ENCODE results near the gene LYPD6B.

Gene LYPD6B

GRCh38 chr2:149015926-149016563, 22.5 kb upstream of the LYPD6B start:
- Histone ChIP-seq H3K9ac (ENCODE audit: low read length) (no peak overlapping the region), H2AFZ (ENCODE audit: low read length) (no peak overlapping the region), H3K27ac (ENCODE audit: low read depth, low read length, poor library complexity, severe bottlenecking) (no peak overlapping the region), H3K4me3 (ENCODE audit: low read depth, low read length, poor library complexity, severe bottlenecking) (no peak overlapping the region), H3K9me3 (ENCODE audit: low read length) (no peaks in the 10 kb centered on the region), H3K4me1 (ENCODE audit: insufficient read depth, low read length, severe bottlenecking) (peaks cover 36% of the 10 kb centered on the region), H4K20me1 (ENCODE audit: insufficient read depth, low read length) (no peaks in the 10 kb centered on the region), H3K36me3 (ENCODE audit: insufficient read depth, low read length) (no peaks in the 10 kb centered on the region), H3K79me2 (ENCODE audit: insufficient read depth, low read length) (no peaks in the 10 kb centered on the region), H3K9me2 (ENCODE audit: low read depth, low read length) (no peaks in the 10 kb centered on the region), H3F3A (ENCODE audit: insufficient read depth, low read length) (no peaks in the 10 kb centered on the region), H3K27me3 (ENCODE audit: insufficient read depth, low read length) (no peaks in the 10 kb centered on the region), H3K4me2 (ENCODE audit: low read length) (no peak overlapping the region)
- no peak for TF ChIP-seq EZH2 (IDR thresholded peaks at IDR 0.05; ENCODE audit: borderline replicate concordance, low read length)
- TF ChIP-seq, protein P1, sequence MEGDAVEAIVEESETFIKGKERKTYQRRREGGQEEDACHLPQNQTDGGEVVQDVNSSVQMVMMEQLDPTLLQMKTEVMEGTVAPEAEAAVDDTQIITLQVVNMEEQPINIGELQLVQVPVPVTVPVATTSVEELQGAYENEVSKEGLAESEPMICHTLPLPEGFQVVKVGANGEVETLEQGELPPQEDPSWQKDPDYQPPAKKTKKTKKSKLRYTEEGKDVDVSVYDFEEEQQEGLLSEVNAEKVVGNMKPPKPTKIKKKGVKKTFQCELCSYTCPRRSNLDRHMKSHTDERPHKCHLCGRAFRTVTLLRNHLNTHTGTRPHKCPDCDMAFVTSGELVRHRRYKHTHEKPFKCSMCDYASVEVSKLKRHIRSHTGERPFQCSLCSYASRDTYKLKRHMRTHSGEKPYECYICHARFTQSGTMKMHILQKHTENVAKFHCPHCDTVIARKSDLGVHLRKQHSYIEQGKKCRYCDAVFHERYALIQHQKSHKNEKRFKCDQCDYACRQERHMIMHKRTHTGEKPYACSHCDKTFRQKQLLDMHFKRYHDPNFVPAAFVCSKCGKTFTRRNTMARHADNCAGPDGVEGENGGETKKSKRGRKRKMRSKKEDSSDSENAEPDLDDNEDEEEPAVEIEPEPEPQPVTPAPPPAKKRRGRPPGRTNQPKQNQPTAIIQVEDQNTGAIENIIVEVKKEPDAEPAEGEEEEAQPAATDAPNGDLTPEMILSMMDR (IDR thresholded peaks at IDR 0.05; ENCODE audit: low read length) = no peak

GRCh38 chr2:149017116-149017985, 21.1 kb upstream of the LYPD6B start:
- no peaks in the 10 kb centered on the region for H3K36me3 ChIP-seq (ENCODE audit: insufficient read depth, low read length)
- no peak overlapping the region for H3K4me2 ChIP-seq (ENCODE audit: low read length)
- no peaks in the 10 kb centered on the region for H3K27me3 ChIP-seq (ENCODE audit: insufficient read depth, low read length)
- no peaks in the 10 kb centered on the region for H3K79me2 ChIP-seq (ENCODE audit: insufficient read depth, low read length)
- H3F3A ChIP-seq (ENCODE audit: insufficient read depth, low read length) = 0 out of 2 replicates have a peak, but pooled peaks cover 3% of the 10 kb centered on the region
- H3K9me2 ChIP-seq (ENCODE audit: low read depth, low read length) = no peaks in the 10 kb centered on the region
- H4K20me1 ChIP-seq (ENCODE audit: insufficient read depth, low read length) = no peaks in the 10 kb centered on the region
- H3K4me1 ChIP-seq (ENCODE audit: insufficient read depth, low read length, severe bottlenecking) = peaks cover 49% of the 10 kb centered on the region
- no peak for TF ChIP-seq EZH2 (IDR thresholded peaks at IDR 0.05; ENCODE audit: borderline replicate concordance, low read length)
- TF ChIP-seq, protein P1 (IDR thresholded peaks at IDR 0.05; ENCODE audit: low read length) = peak; percentile 85
- H3K9me3 ChIP-seq (ENCODE audit: low read length) = no peaks in the 10 kb centered on the region
- H3K9ac ChIP-seq (ENCODE audit: low read length) = no peak overlapping the region
- no peak overlapping the region for H3K4me3 ChIP-seq (ENCODE audit: low read depth, low read length, poor library complexity, severe bottlenecking)
- peak overlapping the region; percentile 99 for H3K27ac ChIP-seq (ENCODE audit: low read depth, low read length, poor library complexity, severe bottlenecking)
- no peak overlapping the region for H2AFZ ChIP-seq (ENCODE audit: low read length)

- Histone ChIP-seq H3K4me3 (ENCODE audit: low read depth, low read length, poor library complexity, severe bottlenecking) (no peak overlapping the region), H3K9me2 (ENCODE audit: low read depth, low read length) (no peaks in the 10 kb centered on the region), H3K27ac (ENCODE audit: low read depth, low read length, poor library complexity, severe bottlenecking) (peak overlapping the region; percentile 99), H3F3A (ENCODE audit: insufficient read depth, low read length) (0 out of 2 replicates have a peak, but pooled peaks cover 3% of the 10 kb centered on the region), H3K9ac (ENCODE audit: low read length) (peak overlapping the region; percentile 56; the same call in 1 of the 2 replicates), H3K36me3 (ENCODE audit: insufficient read depth, low read length) (no peaks in the 10 kb centered on the region), H3K9me3 (ENCODE audit: low read length) (no peaks in the 10 kb centered on the region), H3K27me3 (ENCODE audit: insufficient read depth, low read length) (no peaks in the 10 kb centered on the region), H3K79me2 (ENCODE audit: insufficient read depth, low read length) (no peaks in the 10 kb centered on the region), H3K4me1 (ENCODE audit: insufficient read depth, low read length, severe bottlenecking) (peaks cover 65% of the 10 kb centered on the region), H3K4me2 (ENCODE audit: low read length) (peak overlapping the region; percentile 71; the same call in 1 of the 2 replicates), H4K20me1 (ENCODE audit: insufficient read depth, low read length) (no peaks in the 10 kb centered on the region), H2AFZ (ENCODE audit: low read length) (no peak overlapping the region)
- no peak for TF ChIP-seq EZH2 (IDR thresholded peaks at IDR 0.05; ENCODE audit: borderline replicate concordance, low read length)
- TF ChIP-seq, protein P1 (IDR thresholded peaks at IDR 0.05; ENCODE audit: low read length) = no peak
These were observed 19.5 kb upstream of the LYPD6B start for GRCh38 chr2:149018981-149019380.

Measured in OCI-LY1 (cell line).